NAMALWA (cell line): ENCODE data around the gene CDK14.
"Not testable (repeated sequence)": the region's sequence is repeated elsewhere in the genome, so short reads cannot be mapped to it uniquely, and the experiment has no call there.

Source experiments
- DNase-seq: peaks from one replicate; pipeline ENCODE4 v3.0.0-alpha.2; 2015; ENCODE audit warnings: low spot score

CDK14 gene

GRCh38 chr7:91157579-91158320 is 561.6 kb downstream of the CDK14 start:
- DNase-seq: no peak

- DNase-seq: no peak
These were observed 566.3 kb downstream of the CDK14 start for GRCh38 chr7:91162436-91162835.

GRCh38 chr7:91164506-91164905 is 568.4 kb downstream of the CDK14 start:
- no peak for DNase-seq

- DNase-seq: peak; percentile 62
These were observed 569.1 kb downstream of the CDK14 start for GRCh38 chr7:91165006-91165845.

GRCh38 chr7:91165846-91166230 is 569.7 kb downstream of the CDK14 start:
- DNase-seq: no peak

- DNase-seq: no peak
These were observed 573.0 kb downstream of the CDK14 start for GRCh38 chr7:91168871-91169829.

- DNase-seq: no peak
These were observed 573.7 kb downstream of the CDK14 start for GRCh38 chr7:91169830-91170191.

GRCh38 chr7:91173265-91173664 is 577.1 kb downstream of the CDK14 start:
- DNase-seq: not testable (repeated sequence)

GRCh38 chr7:91180746-91181145 is 584.6 kb downstream of the CDK14 start:
- no peak for DNase-seq

GRCh38 chr7:91181949-91182348 is 585.8 kb downstream of the CDK14 start:
- no peak for DNase-seq

GRCh38 chr7:91182819-91183764 is 587.0 kb downstream of the CDK14 start:
- DNase-seq: no peak

GRCh38 chr7:91185771-91186170 is 589.6 kb downstream of the CDK14 start:
- DNase-seq: no peak

- no peak for DNase-seq
These were observed 590.9 kb downstream of the CDK14 start for GRCh38 chr7:91187061-91187460.

- DNase-seq: no peak
These were observed 595.6 kb downstream of the CDK14 start for GRCh38 chr7:91191771-91192170.

- no peak for DNase-seq
These were observed 597.0 kb downstream of the CDK14 start for GRCh38 chr7:91193141-91193540.

GRCh38 chr7:91194841-91195240 is 598.7 kb downstream of the CDK14 start:
- DNase-seq: no peak

- no peak for DNase-seq
These were observed 599.9 kb downstream of the CDK14 start for GRCh38 chr7:91196058-91196457.

GRCh38 chr7:91198371-91198770 is 602.2 kb downstream of the CDK14 start:
- DNase-seq: no peak

- DNase-seq: no peak
These were observed 603.5 kb downstream of the CDK14 start for GRCh38 chr7:91199601-91200000.

- DNase-seq: no peak
These were observed 605.5 kb downstream of the CDK14 start for GRCh38 chr7:91201442-91202113.
